HepG2 (cell line): ENCODE measurements around the gene RAD18. TPM values are rescaled to one million over a fixed set of nuclear protein-coding genes. Genes with fewer than 3 reads are reported as not detected.

Experiments
- CHD2 ChIP-seq: IDR thresholded peaks from 2 replicates; pipeline ENCODE4 v1.6.1; 2011; ENCODE audit warnings: low read depth, low read length, improper control_type of control experiment
- ELF1 ChIP-seq: sonication (generic); formaldehyde crosslinking; IDR thresholded peaks from 2 replicates; pipeline ENCODE4 v1.4.0; 2020; ENCODE audit warnings: missing genetic modification reagents
- FOXA3 ChIP-seq: IDR thresholded peaks from 2 replicates; pipeline ENCODE4 v1.6.1; 2016; ENCODE audit warnings: missing genetic modification reagents, missing compliant biosample characterization
- GATAD2A ChIP-seq: IDR thresholded peaks from 2 replicates; pipeline ENCODE4 v1.6.1; 2016
- NCOR1 ChIP-seq: fragments of 200-600 bp; sonication (generic); IDR thresholded peaks from 2 replicates; pipeline ENCODE4 v1.7.0; 2017; ENCODE audit warnings: antibody characterized with exemption, low read length, borderline replicate concordance
- NRL ChIP-seq: sonication (generic); formaldehyde crosslinking; IDR thresholded peaks from 2 replicates; pipeline ENCODE4 v1.5.0; 2020; ENCODE audit warnings: missing genetic modification reagents, mild to moderate bottlenecking, moderate library complexity, borderline replicate concordance
- PAWR ChIP-seq: sonication (generic); formaldehyde crosslinking; IDR thresholded peaks from 2 replicates; pipeline ENCODE4 v1.4.0; 2020; ENCODE audit warnings: missing genetic modification reagents, mild to moderate bottlenecking, borderline replicate concordance
- PHF8 ChIP-seq: sonication (generic); formaldehyde crosslinking; IDR thresholded peaks from 2 replicates; pipeline ENCODE4 v1.5.0; 2020; ENCODE audit warnings: missing genetic modification reagents
- REXO4 ChIP-seq: sonication (generic); formaldehyde crosslinking; IDR thresholded peaks from 2 replicates; pipeline ENCODE4 v1.8.0; 2022; ENCODE audit warnings: missing genetic modification reagents, mild to moderate bottlenecking, borderline replicate concordance
- SALL1 ChIP-seq: sonication (generic); formaldehyde crosslinking; IDR thresholded peaks from 2 replicates; pipeline ENCODE4 v1.8.0; 2022; ENCODE audit warnings: mild to moderate bottlenecking, missing genetic modification reagents
- SNAI1 ChIP-seq: sonication (generic); formaldehyde crosslinking; IDR thresholded peaks from 2 replicates; pipeline ENCODE4 v1.5.0; 2020; ENCODE audit warnings: mild to moderate bottlenecking, missing genetic modification reagents, borderline replicate concordance
- TBX2 ChIP-seq: sonication (generic); formaldehyde crosslinking; IDR thresholded peaks from 2 replicates; pipeline ENCODE4 v1.5.0; 2020; ENCODE audit warnings: missing genetic modification reagents, mild to moderate bottlenecking, borderline replicate concordance
- THAP8 ChIP-seq: sonication (generic); formaldehyde crosslinking; IDR thresholded peaks from 2 replicates; pipeline ENCODE4 v1.5.1; 2020; ENCODE audit warnings: missing genetic modification reagents, mild to moderate bottlenecking, borderline replicate concordance
- ZFP41 ChIP-seq: sonication (generic); formaldehyde crosslinking; IDR thresholded peaks from 2 replicates; pipeline ENCODE4 v1.4.0; 2020; ENCODE audit warnings: mild to moderate bottlenecking, missing genetic modification reagents, borderline replicate concordance
- ZFP90 ChIP-seq: sonication (generic); formaldehyde crosslinking; IDR thresholded peaks from 2 replicates; pipeline ENCODE4 v1.8.0; 2022; ENCODE audit warnings: missing genetic modification reagents, mild to moderate bottlenecking, inconsistent platforms, borderline replicate concordance
- ZNF143 ChIP-seq: sonication (generic); formaldehyde crosslinking; IDR thresholded peaks from 2 replicates; pipeline ENCODE4 v1.4.0; 2020; ENCODE audit warnings: missing genetic modification reagents
- ZNF251 ChIP-seq: sonication (generic); formaldehyde crosslinking; IDR thresholded peaks from 2 replicates; pipeline ENCODE4 v1.9.0; 2021; ENCODE audit warnings: mild to moderate bottlenecking, missing genetic modification reagents
- ZNF33B ChIP-seq: sonication (generic); formaldehyde crosslinking; IDR thresholded peaks from 2 replicates; pipeline ENCODE4 v1.5.1; 2020; ENCODE audit warnings: mild to moderate bottlenecking, missing genetic modification reagents
- ZNF354B ChIP-seq: sonication (generic); formaldehyde crosslinking; IDR thresholded peaks from 2 replicates; pipeline ENCODE4 v1.8.0; 2022; ENCODE audit warnings: mild to moderate bottlenecking, missing genetic modification reagents
- ZNF713 ChIP-seq: sonication (generic); formaldehyde crosslinking; IDR thresholded peaks from 2 replicates; pipeline ENCODE4 v1.4.0; 2020; ENCODE audit warnings: mild to moderate bottlenecking, missing genetic modification reagents
- ZNF777 ChIP-seq: sonication (generic); formaldehyde crosslinking; IDR thresholded peaks from 2 replicates; pipeline ENCODE4 v1.4.0; 2020; ENCODE audit warnings: missing genetic modification reagents
- ZNF891 ChIP-seq: sonication (generic); formaldehyde crosslinking; IDR thresholded peaks from 2 replicates; pipeline ENCODE4 v1.5.0; 2020; ENCODE audit warnings: mild to moderate bottlenecking, missing genetic modification reagents
- polyA plus RNA-seq, 8 experiments: library from polyadenylated mRNA; depleted of rRNA in 3 of 8; stranded (reverse) in 7 of 8; unstranded in 1 of 8; fragments of >200 nt; fragmentation: Illumina TruSeq in 4 of 8; extraction: Trizol in 4 of 8; gene quantifications; 2 replicates each; pipeline versions ENCODE4 v1.2.1 to v1.2.3, GENCODE V29; 2011 to 2016; ENCODE audit warnings: low read depth in 4 of 8, missing spikeins in 1 of 8, mixed read lengths in 1 of 8; ENCODE audit not compliant: insufficient read depth in 1 of 8
- total RNA-seq, 5 experiments: library from RNA; depleted of rRNA; stranded (reverse); fragments of >200 nt; fragmentation: Illumina TruSeq; extraction: Trizol; gene quantifications; 2 replicates each; pipeline ENCODE4 v1.2.3, GENCODE V29; 2016; ENCODE audit warnings: low read depth in 1 of 5
- TF ChIP-seq, protein P1 (sequence below): sonication (generic); formaldehyde crosslinking; IDR thresholded peaks from 2 replicates; pipeline ENCODE4 v1.4.0; 2020; ENCODE audit warnings: missing genetic modification reagents
- TF ChIP-seq, protein P2 (sequence below): sonication (generic); formaldehyde crosslinking; IDR thresholded peaks from 2 replicates; pipeline ENCODE4 v1.5.1; 2020; ENCODE audit warnings: mild to moderate bottlenecking, missing genetic modification reagents, moderate library complexity
- TF ChIP-seq, protein P3 (sequence below): sonication (generic); formaldehyde crosslinking; IDR thresholded peaks from 2 replicates; pipeline ENCODE4 v1.5.0; 2020; ENCODE audit warnings: missing genetic modification reagents
- TF ChIP-seq, protein P4 (sequence below): sonication (generic); formaldehyde crosslinking; IDR thresholded peaks from 2 replicates; pipeline ENCODE4 v1.4.0; 2020; ENCODE audit warnings: mild to moderate bottlenecking, low read depth, missing genetic modification reagents

The RAD18 gene
- total and polyA plus RNA-seq, 2 of the 13 experiments (the other 11 are each of a cell fraction or from before 2014, with no cell fraction given) = 5.9 to 20.7 TPM

- TF ChIP-seq NRL (CRISPR knock-in tag) = 0 out of 2 replicates have a peak, but pooled peaks have one; percentile 44
- TF ChIP-seq ZFP41 (CRISPR knock-in tag) = no peak
- TF ChIP-seq THAP8 = no peak
- TF ChIP-seq PHF8 (CRISPR knock-in tag) = no peak
- TF ChIP-seq, protein P1, sequence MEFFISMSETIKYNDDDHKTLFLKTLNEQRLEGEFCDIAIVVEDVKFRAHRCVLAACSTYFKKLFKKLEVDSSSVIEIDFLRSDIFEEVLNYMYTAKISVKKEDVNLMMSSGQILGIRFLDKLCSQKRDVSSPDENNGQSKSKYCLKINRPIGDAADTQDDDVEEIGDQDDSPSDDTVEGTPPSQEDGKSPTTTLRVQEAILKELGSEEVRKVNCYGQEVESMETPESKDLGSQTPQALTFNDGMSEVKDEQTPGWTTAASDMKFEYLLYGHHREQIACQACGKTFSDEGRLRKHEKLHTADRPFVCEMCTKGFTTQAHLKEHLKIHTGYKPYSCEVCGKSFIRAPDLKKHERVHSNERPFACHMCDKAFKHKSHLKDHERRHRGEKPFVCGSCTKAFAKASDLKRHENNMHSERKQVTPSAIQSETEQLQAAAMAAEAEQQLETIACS (CRISPR knock-in tag) = no peak
- 0 out of 2 replicates have a peak, but pooled peaks have one; percentile 43 for TF ChIP-seq PAWR (CRISPR knock-in tag)
- TF ChIP-seq ZNF713 (CRISPR knock-in tag) = no peak
- no peak for TF ChIP-seq ZNF143
- peak; percentile 48; the same call in 1 of the 2 replicates for TF ChIP-seq FOXA3 (CRISPR knock-in tag)
- TF ChIP-seq CHD2 = no peak
- no peak for TF ChIP-seq ZNF777 (CRISPR knock-in tag)
- TF ChIP-seq GATAD2A = peak; percentile 46; the same call in 1 of the 2 replicates
- peak; percentile 55; the same call in 1 of the 2 replicates for TF ChIP-seq SALL1 (CRISPR knock-in tag)
- TF ChIP-seq ZNF891 = no peak; the same call in 1 of the 2 replicates
- TF ChIP-seq ZNF33B (CRISPR knock-in tag) = no peak
- no peak; the same call in 1 of the 2 replicates for TF ChIP-seq ZFP90 (CRISPR knock-in tag)
- peak; percentile 52 for TF ChIP-seq ELF1 (CRISPR knock-in tag)
- peak; percentile 17; the same call in 1 of the 2 replicates for TF ChIP-seq TBX2 (CRISPR knock-in tag)
- TF ChIP-seq, protein P2, sequence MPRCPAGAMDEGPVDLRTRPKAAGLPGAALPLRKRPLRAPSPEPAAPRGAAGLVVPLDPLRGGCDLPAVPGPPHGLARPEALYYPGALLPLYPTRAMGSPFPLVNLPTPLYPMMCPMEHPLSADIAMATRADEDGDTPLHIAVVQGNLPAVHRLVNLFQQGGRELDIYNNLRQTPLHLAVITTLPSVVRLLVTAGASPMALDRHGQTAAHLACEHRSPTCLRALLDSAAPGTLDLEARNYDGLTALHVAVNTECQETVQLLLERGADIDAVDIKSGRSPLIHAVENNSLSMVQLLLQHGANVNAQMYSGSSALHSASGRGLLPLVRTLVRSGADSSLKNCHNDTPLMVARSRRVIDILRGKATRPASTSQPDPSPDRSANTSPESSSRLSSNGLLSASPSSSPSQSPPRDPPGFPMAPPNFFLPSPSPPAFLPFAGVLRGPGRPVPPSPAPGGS (CRISPR knock-in tag) = peak; percentile 79; the same call in 1 of the 2 replicates
- TF ChIP-seq NCOR1 = no peak; the same call in 1 of the 2 replicates
- TF ChIP-seq, protein P3, sequence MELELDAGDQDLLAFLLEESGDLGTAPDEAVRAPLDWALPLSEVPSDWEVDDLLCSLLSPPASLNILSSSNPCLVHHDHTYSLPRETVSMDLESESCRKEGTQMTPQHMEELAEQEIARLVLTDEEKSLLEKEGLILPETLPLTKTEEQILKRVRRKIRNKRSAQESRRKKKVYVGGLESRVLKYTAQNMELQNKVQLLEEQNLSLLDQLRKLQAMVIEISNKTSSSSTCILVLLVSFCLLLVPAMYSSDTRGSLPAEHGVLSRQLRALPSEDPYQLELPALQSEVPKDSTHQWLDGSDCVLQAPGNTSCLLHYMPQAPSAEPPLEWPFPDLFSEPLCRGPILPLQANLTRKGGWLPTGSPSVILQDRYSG (CRISPR knock-in tag) = no peak
- TF ChIP-seq SNAI1 (CRISPR knock-in tag) = no peak
- TF ChIP-seq, protein P4, sequence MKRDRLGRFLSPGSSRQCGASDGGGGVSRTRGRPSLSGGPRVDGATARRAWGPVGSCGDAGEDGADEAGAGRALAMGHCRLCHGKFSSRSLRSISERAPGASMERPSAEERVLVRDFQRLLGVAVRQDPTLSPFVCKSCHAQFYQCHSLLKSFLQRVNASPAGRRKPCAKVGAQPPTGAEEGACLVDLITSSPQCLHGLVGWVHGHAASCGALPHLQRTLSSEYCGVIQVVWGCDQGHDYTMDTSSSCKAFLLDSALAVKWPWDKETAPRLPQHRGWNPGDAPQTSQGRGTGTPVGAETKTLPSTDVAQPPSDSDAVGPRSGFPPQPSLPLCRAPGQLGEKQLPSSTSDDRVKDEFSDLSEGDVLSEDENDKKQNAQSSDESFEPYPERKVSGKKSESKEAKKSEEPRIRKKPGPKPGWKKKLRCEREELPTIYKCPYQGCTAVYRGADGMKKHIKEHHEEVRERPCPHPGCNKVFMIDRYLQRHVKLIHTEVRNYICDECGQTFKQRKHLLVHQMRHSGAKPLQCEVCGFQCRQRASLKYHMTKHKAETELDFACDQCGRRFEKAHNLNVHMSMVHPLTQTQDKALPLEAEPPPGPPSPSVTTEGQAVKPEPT = no peak
- TF ChIP-seq ZNF354B (CRISPR knock-in tag) = no peak
- no peak for TF ChIP-seq REXO4 (CRISPR knock-in tag)
- TF ChIP-seq ZNF251 (CRISPR knock-in tag) = no peak
Observed at GRCh38 chr3:8980756-8981257, 17.5 kb upstream of the RAD18 start (continued).
